ENCODE measurements around the gene COX7A2L. TPM values are rescaled to one million over a fixed set of nuclear protein-coding genes. Genes with fewer than 3 reads are reported as not detected.

Gene COX7A2L
- total and polyA plus RNA-seq, 2 of the 8 experiments (the other 6 are each of a cell fraction or from before 2014, with no cell fraction given): 85.6 to 114 TPM

DNA sequence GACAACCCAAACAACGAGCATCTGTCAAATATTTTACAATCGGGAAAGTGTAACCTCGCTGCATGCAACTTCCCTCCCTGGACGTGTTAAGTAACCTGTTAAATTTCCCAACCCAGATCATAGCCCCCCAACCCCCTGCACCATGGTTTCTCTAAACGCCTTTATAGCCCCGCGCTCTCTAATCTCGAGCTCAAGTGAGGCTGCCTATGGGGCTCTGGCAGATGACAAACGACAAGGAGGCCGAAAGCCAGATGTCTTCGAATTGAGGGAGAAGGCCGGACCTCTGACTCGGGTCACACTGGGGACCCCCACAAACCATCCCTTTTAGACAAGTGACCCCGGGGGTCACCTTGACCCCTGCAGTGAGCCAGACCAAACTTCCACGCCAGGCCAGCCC is 526 bp downstream of the COX7A2L start:
- H2BK15ac ChIP-seq (ENCODE audit: low read length): no peak overlapping the region
- 8% methylated on average over 15 of the region's 15 CpGs; no CpG with 5 or more reads in 1 of the 2 experiments for WGBS, 2 experiments (ENCODE audit: extremely low coverage in 1 of 2, insufficient coverage in 1 of 2, insufficient read length in 1 of 2, insufficient replicate concordance in 2 of 2, low coverage in 1 of 2, low lambda C conversion rate in 2 of 2, missing lambda C conversion rate in 1 of 2)
- H3K9ac ChIP-seq (replicated peaks in 1 of 4; ENCODE audit: extremely low read depth in 1 of 4, low read depth in 3 of 4, low read length in 3 of 4): peak overlapping the region; percentile 63 to 97 (median 89)
- peak overlapping the region; percentile 93; the same call in 1 of the 2 replicates for H4K8ac ChIP-seq (ENCODE audit: extremely low read depth, insufficient read depth, low read length)
- H3K27me3 ChIP-seq (replicated peaks in 1 of 4; ENCODE audit: control insufficient read depth in 3 of 4, extremely low read depth in 1 of 4, insufficient read depth in 3 of 4, low read length in 3 of 4): no peaks in the 10 kb centered on the region
- peak overlapping the region; percentile 68 to 100 (median 94) for H3K4me3 ChIP-seq (ENCODE audit: extremely low read depth in 1 of 4, insufficient read depth in 2 of 4, low read depth in 3 of 4, low read length in 4 of 4)
- H3K18ac ChIP-seq (ENCODE audit: extremely low read depth, low read length): no peak overlapping the region
- ChIA-PET CTCF (ENCODE audit: partially characterized antibody) (interaction anchor here (0.6 to 0.9 kb wide), 2 partner anchors 426 to 1084 kb away, joined by 3 read pairs; no protein-coding TSS in a partner anchor), POLR2A (ENCODE audit: partially characterized antibody) (interaction anchor here (1.1 to 2.1 kb wide), 4 partner anchors 9 to 134 kb away, joined by 3 to 7 read pairs (median 5); partner anchors contain the start of gene KCNG3)
- no peaks in the 10 kb centered on the region for H3K9me3 ChIP-seq (ENCODE audit: insufficient read depth in 2 of 2, low read depth in 1 of 2, low read length in 1 of 2)
- TF ChIP-seq EZH2 (IDR thresholded peaks at IDR 0.05; ENCODE audit: low read depth, low read length, severe bottlenecking): no peak
- no peak for TF ChIP-seq PHF8 (conservative IDR thresholded peaks at IDR 0.05; ENCODE audit: low read depth, low read length)
- TF ChIP-seq SIX5 (IDR thresholded peaks at IDR 0.05; ENCODE audit: low read depth, low read length): no peak
- no peak for TF ChIP-seq SP1 (IDR thresholded peaks at IDR 0.05; ENCODE audit: low read depth, low read length)
- TF ChIP-seq POU5F1 (IDR thresholded peaks at IDR 0.05; ENCODE audit: low read depth, low read length): no peak
- no peak for TF ChIP-seq CHD1 (IDR thresholded peaks at IDR 0.05; ENCODE audit: low read depth, low read length)
- TF ChIP-seq TCF12 (IDR thresholded peaks at IDR 0.05; ENCODE audit: low read depth, low read length): no peak
- no peak for TF ChIP-seq CTBP2 (IDR thresholded peaks at IDR 0.05; ENCODE audit: borderline replicate concordance, insufficient read depth, insufficient read length, low read length)
- no peak overlapping the region for H2BK20ac ChIP-seq (ENCODE audit: low read length)
- peaks cover 9% of the 10 kb centered on the region; the same call in 1 of the 2 replicates for H3K79me1 ChIP-seq (ENCODE audit: low read depth, low read length)
- H2AK5ac ChIP-seq (ENCODE audit: low read depth, low read length): no peak overlapping the region
- H2BK5ac ChIP-seq (ENCODE audit: low read depth, low read length): peak overlapping the region; percentile 98
- no peaks in the 10 kb centered on the region for H3K36me3 ChIP-seq (ENCODE audit: control insufficient read depth in 2 of 4, insufficient read depth in 4 of 4, low read length in 3 of 4)
- peak overlapping the region; percentile 79 to 86 for H3K4me2 ChIP-seq (ENCODE audit: insufficient read depth in 1 of 2, low read depth in 2 of 2, low read length in 2 of 2)
- no peak overlapping the region for H3K4ac ChIP-seq (replicated peaks; ENCODE audit: insufficient read length, low read depth, low read length)
- peak overlapping the region; percentile 98; the same call in 1 of the 2 replicates for H3K27ac ChIP-seq (ENCODE audit: low read depth, low read length)
- H3K23me2 ChIP-seq (ENCODE audit: low read depth, low read length): peaks cover 6% of the 10 kb centered on the region
- no peak overlapping the region for H3K14ac ChIP-seq (ENCODE audit: insufficient read length)
- FAIRE-seq: no peak
- no peak overlapping the region for H2BK12ac ChIP-seq (ENCODE audit: low read depth, low read length)
- no peak overlapping the region for H2AFZ ChIP-seq (ENCODE audit: low read length)
- H3K4me1 ChIP-seq (replicated peaks in 1 of 4; ENCODE audit: control insufficient read depth in 3 of 4, insufficient read depth in 4 of 4, low read length in 3 of 4): peaks cover 0 to 6% (median 2%) of the 10 kb centered on the region in 4 experiments; a peak in 3 of 7 replicates
- peaks cover 16 to 51% of the 10 kb centered on the region in 2 experiments for H3K79me2 ChIP-seq (ENCODE audit: control insufficient read depth in 1 of 2, insufficient read depth in 2 of 2, low read length in 2 of 2)
- H4K5ac ChIP-seq (ENCODE audit: insufficient read length, low read depth, low read length): peak overlapping the region; percentile 84
- no peak overlapping the region for H4K91ac ChIP-seq (replicated peaks; ENCODE audit: insufficient read length, low read length)
- peak overlapping the region; percentile 78 for H3K56ac ChIP-seq (replicated peaks; ENCODE audit: insufficient read length, low read depth, low read length)
- H3K23ac ChIP-seq (ENCODE audit: insufficient read length): no peak overlapping the region
- no peak overlapping the region for H2BK120ac ChIP-seq (replicated peaks; ENCODE audit: low read depth, low read length)
- H4K20me1 ChIP-seq (replicated peaks in 1 of 2; ENCODE audit: control insufficient read depth in 1 of 2, insufficient read depth in 2 of 2, low read length in 2 of 2): peaks cover 0 to 15% of the 10 kb centered on the region in 2 experiments
- DNase-seq (ENCODE audit: low read depth in 1 of 2, low spot score in 2 of 2): no peak

Measured in H1 (cell line).